Kidney epithelial cell (primary cell): ENCODE data around the gene ZNF541. TPM values are rescaled to one million over a fixed set of nuclear protein-coding genes. Genes with fewer than 3 reads are reported as not detected.

ENCODE experiments used
- DNase-seq: peaks from one replicate; pipeline ENCODE4 v3.0.0-alpha.2; 2010; ENCODE audit warnings: low read depth
- H3K27me3 ChIP-seq: 2 replicates; pipeline ENCODE4 v1.6.0; 2011; ENCODE audit warnings: low read length; ENCODE audit not compliant: control insufficient read depth, insufficient read depth
- H3K36me3 ChIP-seq: 2 replicates; pipeline ENCODE4 v1.5.1; 2011; ENCODE audit warnings: low read length; ENCODE audit not compliant: control insufficient read depth, insufficient read depth
- H3K4me3 ChIP-seq: 2 replicates; pipeline ENCODE4 v1.5.1; 2011; ENCODE audit warnings: low read depth, mild to moderate bottlenecking, control low read depth, low read length
- total RNA-seq: library from RNA; depleted of rRNA; stranded (reverse); fragments of >200 nt; gene quantifications from 2 replicates; pipeline ENCODE4 v1.2.3, GENCODE V29; 2015
- TF ChIP-seq, protein P1 (sequence below): IDR thresholded peaks from 2 replicates; pipeline ENCODE4 v1.5.1; 2011; ENCODE audit warnings: mild to moderate bottlenecking, moderate library complexity, low read length, control low read depth, inconsistent platforms; ENCODE audit not compliant: insufficient read depth, poor library complexity, severe bottlenecking

The ZNF541 gene
- total RNA-seq, 1 donor from 2014 or later = not detected

DNA sequence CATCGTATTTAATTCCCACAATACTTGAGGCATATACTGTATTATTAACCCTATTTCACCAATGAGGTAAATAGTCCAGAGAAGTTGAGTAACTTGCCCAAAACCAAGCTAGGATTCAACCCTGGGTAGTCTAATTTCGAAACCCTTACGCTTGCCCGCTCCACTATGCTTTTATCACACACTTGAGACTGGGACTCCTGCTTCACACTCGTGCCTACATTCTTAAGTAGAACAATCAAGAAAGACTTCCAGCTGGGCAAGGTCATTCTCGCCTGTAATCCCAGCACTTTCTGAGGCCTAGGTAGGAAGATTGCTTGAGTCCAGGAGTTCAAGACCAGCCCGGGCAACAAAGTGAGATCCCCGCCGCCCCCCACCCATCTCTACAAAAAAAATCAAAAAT lies 3.6 kb downstream of the ZNF541 start:
- no peak overlapping the region for H3K4me3 ChIP-seq
- peaks cover 2% of the 10 kb centered on the region for H3K27me3 ChIP-seq
- TF ChIP-seq, protein P1, sequence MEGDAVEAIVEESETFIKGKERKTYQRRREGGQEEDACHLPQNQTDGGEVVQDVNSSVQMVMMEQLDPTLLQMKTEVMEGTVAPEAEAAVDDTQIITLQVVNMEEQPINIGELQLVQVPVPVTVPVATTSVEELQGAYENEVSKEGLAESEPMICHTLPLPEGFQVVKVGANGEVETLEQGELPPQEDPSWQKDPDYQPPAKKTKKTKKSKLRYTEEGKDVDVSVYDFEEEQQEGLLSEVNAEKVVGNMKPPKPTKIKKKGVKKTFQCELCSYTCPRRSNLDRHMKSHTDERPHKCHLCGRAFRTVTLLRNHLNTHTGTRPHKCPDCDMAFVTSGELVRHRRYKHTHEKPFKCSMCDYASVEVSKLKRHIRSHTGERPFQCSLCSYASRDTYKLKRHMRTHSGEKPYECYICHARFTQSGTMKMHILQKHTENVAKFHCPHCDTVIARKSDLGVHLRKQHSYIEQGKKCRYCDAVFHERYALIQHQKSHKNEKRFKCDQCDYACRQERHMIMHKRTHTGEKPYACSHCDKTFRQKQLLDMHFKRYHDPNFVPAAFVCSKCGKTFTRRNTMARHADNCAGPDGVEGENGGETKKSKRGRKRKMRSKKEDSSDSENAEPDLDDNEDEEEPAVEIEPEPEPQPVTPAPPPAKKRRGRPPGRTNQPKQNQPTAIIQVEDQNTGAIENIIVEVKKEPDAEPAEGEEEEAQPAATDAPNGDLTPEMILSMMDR = no peak
- no peaks in the 10 kb centered on the region for H3K36me3 ChIP-seq
- DNase-seq = no peak

DNA sequence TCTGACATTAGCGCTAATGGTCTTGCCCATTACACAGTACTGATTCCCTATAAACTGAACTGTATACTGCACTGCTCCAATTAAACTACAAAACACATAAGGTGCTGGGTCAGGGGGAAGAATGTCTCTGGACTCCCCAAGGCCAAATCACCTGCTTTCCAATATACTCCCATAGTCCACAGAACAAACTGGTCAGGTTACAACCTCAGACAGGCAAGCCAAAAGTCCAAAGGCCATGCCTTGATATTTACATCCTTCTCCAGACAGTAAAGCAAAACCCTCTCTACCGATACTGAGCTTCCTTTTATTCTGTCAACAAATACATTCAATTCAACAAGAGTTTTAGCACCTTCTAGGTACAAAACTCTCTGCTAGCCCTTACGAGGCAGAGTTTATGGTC lies 8.9 kb downstream of the ZNF541 start:
- TF ChIP-seq, protein P1 = no peak
- no peak for DNase-seq
- Histone ChIP-seq H3K27me3 (no peaks in the 10 kb centered on the region), H3K4me3 (no peak overlapping the region), H3K36me3 (no peaks in the 10 kb centered on the region)

DNA sequence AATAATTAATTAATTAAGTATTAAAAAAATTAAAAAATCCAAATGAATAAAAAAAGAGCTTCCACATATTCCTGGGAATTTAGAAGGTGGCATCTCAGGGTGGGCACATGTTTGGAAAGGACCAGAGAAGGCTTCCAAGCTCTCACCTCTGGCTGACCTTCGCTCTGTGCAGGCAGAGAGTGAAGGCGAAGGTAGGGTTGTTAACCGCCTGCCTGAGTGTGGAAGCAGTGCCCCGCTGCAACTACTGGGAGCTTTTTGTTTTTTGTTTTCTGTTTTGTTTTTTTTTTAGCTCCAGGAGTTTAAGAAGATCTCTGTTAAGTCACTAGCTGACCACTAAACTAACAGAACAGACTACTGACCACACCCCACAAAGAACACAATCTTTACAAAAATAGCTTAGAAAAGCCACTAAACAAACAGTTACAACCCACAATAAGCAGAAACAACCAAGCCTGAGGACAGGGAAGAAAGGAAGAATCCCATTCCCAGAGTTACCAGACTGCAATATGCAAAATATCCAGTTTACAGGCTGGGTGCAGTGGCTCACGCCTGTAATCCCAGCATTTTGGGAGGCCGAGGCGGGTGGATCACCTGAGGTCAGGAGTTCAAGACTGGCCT lies 11.4 kb downstream of the ZNF541 start:
- H3K36me3 ChIP-seq = no peaks in the 10 kb centered on the region
- TF ChIP-seq, protein P1 = no peak
- no peak for DNase-seq
- no peak overlapping the region for H3K4me3 ChIP-seq
- no peaks in the 10 kb centered on the region for H3K27me3 ChIP-seq

DNA sequence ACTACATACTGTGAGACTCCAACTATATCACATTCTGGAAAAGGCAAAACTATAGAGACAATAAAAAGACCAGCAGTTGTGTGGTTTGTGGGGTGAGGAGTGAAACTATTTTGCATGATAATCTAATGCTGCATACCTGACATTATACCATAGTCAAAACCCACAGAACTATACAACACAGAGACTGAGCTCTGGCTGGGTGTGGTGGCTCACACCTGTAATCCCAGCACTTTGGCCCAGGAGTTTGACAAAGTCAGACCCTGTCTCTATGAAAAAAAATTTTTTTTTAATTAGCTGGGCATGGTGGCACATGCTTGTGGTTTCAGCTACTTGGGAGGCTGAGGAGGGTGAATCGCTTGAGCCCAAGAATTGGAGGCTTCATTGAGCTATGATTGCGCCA lies 11.9 kb downstream of the ZNF541 start:
- Histone ChIP-seq H3K4me3 (no peak overlapping the region), H3K27me3 (no peaks in the 10 kb centered on the region), H3K36me3 (no peaks in the 10 kb centered on the region)
- TF ChIP-seq, protein P1 = no peak
- DNase-seq = no peak

DNA sequence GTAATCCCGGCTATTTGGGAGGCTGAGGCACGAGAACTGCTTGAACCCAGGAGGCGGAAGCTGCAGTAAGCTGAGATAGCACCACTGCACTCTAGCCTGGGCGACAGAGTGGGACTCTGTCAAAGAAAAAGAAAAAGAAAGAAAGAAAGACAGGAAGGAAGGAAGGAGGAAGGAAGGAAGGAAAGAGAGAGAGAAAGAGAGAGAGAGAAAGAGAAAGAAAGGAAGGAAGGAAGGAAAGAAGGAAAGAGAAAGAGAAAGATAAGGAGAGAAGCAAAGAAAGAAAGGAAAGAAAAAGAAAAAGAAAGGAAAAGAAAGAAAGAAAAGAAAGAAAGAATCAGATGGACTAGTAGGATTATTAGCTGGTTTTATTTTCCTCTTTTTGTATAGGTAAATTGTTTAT lies 22.8 kb downstream of the ZNF541 start:
- no peak overlapping the region for H3K4me3 ChIP-seq
- peaks cover 15% of the 10 kb centered on the region for H3K27me3 ChIP-seq
- TF ChIP-seq, protein P1 = no peak
- no peak for DNase-seq
- no peaks in the 10 kb centered on the region for H3K36me3 ChIP-seq

DNA sequence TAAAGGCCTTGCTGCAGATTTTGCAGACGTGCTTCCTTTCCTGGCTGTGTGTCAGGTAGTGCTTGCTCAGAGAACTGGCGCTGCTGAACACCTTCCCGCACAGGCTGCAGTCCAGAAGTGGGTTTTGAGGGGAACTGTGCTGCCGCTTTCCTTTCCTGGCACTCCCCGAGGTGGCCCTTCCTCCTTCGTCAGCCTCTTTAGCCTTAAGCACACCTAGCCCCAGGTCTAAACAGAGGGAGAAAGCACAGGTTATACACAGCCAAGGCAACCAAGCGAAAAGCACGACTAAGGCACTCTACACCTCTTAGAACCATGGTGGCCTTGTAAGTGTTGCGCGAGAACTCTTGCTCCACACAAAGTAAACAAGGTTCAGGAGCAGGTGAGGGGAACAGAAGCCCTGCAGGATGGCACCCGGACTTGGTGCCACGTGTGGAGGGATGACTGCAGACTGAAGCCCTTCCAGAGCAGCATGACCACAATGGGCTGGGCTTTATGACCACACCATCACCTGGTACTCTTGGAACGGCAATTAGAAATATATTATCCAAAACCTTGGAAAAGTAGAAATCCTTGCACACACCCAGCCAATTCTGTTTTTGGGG lies 23.6 kb downstream of the ZNF541 start:
- TF ChIP-seq, protein P1 = no peak
- Histone ChIP-seq H3K27me3 (peaks cover 23% of the 10 kb centered on the region), H3K4me3 (no peak overlapping the region), H3K36me3 (no peaks in the 10 kb centered on the region)
- no peak for DNase-seq
